Caki2 (cell line): ENCODE results near the gene ROBO4. TPM values are rescaled to one million over a fixed set of nuclear protein-coding genes. Genes with fewer than 3 reads are reported as not detected.

ENCODE experiments used
- DNase-seq: peaks from one replicate; pipeline ENCODE4 v3.0.0-alpha.2; 2015; ENCODE audit warnings: low read depth
- in situ Hi-C: cut with HindIII; loops from 2 replicates; pipeline ENCODE4 v1.10.0; 2016; ENCODE audit warnings: low sequenced_read_pairs, low pct_unique_long_range_greater_than_20kb, mixed read lengths
- total RNA-seq: library from RNA; depleted of rRNA; stranded (reverse); fragments of >200 nt; shearing (Covaris generic); gene quantifications from 2 replicates; pipeline ENCODE4 v1.2.3, GENCODE V29; 2014; ENCODE audit warnings: low replicate concordance

The ROBO4 gene
- total RNA-seq, 1 experiment from 2014 or later, result not detected

DNA sequence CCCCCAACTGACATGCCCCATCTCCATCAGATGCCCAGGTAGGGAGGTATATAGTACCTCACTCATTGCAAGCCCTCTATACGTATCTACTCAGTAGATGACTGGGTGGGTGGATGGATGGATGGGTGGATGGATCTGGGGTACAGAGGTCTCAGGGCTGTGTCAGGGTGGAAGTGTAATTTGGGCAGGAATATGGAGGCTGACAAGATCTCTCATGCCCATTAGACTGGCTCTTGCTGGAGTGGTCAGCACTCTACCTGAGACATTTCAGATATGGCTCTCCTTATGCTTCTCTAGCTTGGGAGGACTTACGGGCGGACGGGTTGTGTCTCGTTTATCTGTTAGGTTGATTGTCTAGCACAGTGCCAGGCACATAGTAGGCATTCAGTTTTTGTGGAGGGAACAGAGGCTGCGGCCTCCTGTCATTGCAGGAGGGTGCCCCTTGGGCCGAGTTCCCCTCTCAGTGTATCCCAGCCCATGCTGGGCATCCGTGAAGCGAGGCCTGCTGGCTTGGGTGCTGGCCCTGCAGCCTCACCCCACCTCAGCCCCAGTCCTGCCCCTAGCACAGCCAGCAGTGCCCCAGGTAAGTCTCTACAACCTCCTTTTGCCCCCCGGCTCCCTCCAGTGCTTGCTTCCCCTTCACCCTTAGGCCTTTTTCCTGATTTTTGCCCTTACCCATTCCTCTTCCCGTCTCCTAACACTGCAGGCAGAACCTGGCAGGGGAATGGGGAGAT is 18.7 kb downstream of the ROBO4 start:
- in situ Hi-C loops, result no loop called here
- DNase-seq, result no peak

DNA sequence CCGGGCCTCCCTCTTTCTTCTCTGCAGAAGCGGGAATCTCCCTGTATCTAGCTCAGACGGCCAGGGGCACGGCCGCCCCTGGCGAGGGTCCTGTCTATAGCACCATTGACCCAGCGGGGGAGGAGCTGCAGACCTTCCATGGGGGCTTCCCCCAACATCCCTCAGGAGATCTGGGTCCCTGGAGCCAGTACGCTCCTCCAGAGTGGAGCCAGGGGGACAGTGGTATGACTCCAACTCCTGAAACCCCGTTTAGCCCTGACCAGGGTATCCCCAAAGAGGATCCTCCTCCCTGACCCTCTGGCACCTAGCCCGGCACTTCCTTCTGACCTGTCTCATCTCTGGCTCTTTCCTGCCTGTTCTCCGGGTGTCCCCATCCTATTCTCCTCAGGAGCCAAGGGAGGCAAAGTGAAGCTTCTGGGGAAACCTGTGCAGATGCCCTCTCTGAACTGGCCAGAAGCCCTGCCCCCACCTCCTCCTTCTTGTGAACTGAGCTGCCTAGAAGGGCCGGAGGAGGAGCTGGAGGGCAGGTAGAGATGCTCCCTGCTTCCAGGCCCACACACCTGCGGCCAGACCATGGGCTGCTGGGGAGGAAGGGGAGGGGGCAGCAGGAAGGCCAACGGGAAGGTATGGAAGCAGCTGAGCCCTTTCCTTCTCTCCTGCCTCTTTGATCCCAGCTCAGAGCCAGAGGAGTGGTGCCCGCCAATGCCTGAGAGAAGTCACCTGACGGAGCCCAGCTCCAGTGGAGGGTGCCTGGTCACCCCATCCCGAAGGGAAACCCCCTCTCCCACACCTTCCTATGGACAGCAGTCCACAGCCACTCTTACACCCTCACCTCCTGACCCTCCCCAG is 19.5 kb downstream of the ROBO4 start:
- in situ Hi-C loops, result no loop called here
- DNase-seq, result no peak

DNA sequence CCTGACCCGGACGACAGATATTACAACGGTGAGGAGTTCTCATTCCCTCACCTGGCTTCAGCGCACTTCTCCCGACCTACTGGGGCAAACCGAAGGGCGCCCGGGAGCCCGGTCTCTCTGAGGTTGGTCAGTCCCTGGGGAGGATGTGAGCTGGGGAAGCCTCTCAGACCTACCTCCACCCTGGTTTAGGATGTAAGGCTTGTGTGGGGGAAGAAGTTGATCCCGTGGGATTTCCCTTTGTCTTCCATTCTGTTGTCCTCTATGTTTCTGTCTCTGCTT is 20.1 kb downstream of the ROBO4 start:
- in situ Hi-C loops, result no loop called here
- no peak for DNase-seq

DNA sequence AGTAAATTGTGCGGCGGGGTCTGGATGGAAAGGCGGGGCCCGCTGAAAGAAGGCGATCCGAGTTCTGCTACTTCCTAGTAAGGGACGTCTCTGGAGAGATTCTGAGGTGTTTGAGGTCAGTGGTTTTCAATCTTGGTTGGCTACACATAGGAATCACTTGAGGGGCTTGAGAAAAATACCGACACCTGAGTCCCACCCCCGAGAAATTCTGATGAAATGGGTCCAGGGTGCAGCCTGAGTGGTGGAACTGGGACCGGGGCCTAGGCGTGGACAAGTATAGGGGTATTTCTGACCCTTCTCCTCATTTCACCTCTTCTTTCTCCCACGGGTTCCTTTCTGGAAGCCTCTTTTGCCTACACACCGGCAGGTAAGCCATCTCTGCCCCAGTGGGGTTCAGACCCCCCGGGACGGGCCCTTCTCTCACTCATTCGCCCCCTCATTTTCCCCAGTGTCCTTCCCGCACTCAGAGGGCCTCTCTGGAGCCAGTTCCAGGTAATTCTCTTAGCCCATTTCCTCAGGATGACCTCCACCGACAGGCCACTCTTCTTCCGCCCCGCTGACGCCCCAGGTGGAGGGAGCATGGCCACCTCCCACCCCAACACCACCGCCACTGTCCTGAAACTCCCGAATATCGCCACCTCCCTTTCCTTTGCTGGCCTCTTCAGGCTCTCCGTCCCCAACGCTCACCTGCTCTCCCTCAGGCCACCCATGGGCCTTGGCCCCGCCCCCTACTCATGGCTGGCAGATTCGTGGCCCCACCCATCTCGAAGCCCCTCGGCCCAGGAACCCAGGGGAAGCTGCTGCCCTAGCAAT is 20.6 kb downstream of the ROBO4 start:
- DNase-seq, result no peak
- in situ Hi-C loops, result no loop called here

DNA sequence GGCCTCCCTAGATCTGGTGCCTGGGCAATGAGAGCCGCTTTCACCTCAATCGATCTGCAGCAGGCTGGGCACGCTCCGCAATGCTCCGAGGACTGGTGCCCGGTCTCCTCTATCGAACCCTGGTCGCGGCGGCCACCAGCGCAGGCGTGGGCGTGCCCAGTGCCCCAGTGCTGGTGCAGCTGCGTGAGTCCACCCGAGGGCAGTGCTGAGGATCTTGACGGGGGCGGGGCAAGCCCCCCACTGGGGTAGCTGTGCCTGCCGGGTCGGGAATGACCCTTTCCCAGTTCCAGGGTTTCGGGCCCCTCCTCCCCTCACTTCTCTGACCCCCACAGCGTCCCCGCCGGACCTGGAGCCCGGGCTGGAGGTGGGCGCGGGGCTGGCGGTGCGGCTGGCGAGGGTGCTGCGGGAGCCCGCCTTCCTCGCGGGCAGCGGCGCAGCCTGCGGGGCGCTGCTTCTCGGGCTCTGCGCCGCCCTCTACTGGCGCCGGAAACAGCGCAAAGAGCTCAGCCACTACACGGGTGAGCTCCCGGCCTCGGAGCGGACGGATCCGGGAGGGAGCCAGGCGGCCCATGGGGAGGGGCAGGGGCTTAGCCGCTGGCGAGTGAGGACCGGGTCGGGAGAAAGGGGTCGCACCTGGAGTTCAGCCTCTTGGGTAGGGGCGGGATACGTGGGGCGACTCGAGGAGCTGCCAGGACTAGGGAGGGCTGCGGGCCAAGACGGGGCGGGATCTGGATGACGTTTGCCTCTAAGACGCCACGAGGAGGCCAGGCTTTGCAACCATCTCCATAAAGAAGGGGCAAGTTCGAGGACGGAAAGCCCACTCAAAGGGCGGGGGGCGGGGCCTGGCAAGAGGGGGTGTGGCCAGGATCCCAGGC is 21.5 kb downstream of the ROBO4 start:
- DNase-seq, result peak; percentile 91
- in situ Hi-C loops, result no loop called here

DNA sequence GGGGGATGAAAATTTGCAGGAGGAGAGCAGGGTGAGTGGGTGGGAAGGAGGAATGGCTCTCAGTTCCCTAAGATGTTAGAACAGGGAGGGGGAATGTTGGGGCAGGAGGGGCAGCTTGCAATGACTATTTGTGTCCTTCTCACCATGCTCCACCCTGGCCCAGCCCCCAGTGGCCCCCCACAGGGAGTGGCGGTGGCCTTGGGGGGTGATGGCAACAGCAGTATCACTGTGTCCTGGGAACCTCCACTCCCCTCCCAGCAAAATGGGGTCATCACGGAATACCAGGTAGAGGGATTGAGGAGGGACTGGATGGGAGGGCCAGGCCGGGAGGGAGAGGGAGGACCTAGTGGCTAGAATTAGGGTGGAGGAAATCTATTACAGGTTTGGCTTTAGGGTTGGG is 22.3 kb downstream of the ROBO4 start:
- no peak for DNase-seq
- in situ Hi-C loops, result no loop called here

DNA sequence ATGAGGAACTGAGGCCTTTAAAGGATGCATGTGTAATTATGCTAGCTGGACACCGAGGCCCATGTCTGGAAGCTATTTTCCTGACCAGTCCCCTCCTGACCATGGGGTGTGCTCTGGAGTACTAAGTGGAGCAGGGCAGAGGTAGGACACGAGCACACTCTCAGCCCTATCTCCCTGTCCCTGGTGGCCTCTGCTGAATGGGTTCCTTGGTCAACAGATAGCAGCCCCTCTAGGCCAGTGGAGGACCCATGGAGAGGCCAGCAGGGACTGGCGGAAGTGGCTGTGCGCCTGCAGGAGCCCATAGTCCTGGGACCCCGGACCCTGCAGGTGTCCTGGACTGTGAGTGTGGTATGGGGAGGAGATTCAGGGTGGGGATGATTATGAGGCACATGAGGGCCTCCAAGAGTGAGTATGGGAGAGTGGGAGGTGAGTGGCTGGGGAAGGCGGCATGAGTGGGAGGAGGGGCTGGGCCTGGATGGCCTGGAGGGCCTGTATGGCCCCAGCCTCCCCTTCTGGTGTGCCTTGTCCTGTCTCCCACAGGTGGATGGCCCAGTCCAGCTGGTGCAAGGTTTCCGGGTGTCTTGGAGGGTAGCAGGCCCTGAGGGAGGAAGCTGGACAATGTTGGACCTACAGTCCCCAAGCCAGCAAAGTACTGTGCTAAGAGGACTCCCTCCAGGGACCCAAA is 23.0 kb downstream of the ROBO4 start:
- DNase-seq, result no peak
- in situ Hi-C loops, result no loop called here

DNA sequence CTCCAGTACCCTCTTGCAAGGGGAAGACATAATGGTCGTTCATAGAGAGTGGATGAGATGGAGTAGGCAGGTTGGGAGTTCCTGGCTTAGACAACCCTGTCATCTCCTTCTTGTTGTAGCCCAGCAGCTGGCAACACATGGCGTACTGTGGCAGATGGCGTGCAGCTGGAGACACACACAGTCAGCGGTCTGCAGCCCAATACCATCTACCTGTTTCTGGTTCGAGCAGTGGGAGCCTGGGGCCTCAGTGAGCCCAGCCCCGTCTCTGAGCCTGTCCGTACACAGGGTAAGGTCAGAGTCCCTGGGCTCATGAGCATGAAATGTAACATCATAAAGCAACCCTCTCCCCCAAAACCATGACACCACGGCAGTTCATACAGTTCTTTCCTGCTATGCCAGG is 23.7 kb downstream of the ROBO4 start:
- in situ Hi-C loops, result no loop called here
- DNase-seq, result no peak

DNA sequence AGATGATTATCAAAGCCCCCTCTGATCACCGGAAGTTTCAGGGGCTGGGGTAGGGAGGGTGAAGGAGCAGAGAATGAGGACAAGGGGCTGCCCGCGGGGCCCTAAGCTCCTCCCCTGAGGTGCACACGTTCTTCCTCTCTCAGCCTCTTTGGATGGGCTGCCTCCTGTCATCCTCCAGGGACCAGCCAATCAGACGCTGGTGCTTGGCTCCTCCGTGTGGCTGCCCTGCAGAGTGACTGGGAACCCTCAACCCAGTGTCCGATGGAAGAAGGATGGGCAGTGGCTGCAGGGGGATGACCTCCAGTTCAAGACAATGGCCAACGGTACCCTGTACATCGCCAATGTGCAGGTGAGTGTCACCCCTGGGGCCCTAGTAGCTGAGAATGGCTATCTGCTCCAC is 24.9 kb downstream of the ROBO4 start:
- in situ Hi-C loops, result no loop called here

DNA sequence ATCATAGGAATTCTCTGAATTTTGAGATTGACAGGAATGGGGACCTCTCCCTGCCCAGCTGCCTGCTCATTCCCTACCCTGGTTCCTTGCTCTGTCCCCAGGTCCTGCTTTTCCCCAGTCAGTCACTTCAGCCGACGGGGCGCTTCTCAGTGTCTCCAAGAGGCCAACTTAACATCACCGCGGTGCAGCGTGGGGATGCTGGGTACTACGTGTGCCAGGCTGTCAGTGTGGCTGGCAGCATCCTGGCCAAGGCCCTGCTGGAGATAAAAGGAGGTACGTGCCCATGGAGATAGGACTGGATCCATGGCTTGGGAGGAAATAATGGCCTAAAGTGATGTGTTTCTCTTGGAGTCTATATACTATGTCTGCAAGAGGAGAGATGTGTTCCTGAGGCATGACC is 25.4 kb downstream of the ROBO4 start:
- in situ Hi-C loops, result no loop called here
- DNase-seq, result no peak

More for the DNA sequence above, 24.9 kb downstream of the ROBO4 start:
- no peak for DNase-seq

DNA sequence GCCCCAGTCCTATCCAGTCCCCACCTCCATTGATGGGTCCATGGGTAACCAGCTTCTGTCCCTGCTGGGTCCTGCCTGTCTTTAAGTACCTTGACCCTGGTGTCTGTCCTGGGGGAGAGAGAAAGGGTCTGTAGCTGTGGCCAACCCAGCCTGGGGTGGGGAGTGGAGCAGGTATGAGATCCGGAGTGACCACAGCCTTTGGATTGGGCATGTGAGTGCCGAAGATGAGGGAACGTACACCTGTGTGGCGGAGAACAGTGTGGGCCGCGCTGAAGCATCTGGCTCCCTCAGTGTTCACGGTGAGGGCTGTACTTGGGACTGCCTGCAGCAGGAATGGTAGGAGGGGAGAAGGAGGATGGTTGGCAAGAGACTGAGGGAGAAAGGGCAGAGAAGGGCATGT is 27.2 kb downstream of the ROBO4 start:
- in situ Hi-C loops, result no loop called here

DNA sequence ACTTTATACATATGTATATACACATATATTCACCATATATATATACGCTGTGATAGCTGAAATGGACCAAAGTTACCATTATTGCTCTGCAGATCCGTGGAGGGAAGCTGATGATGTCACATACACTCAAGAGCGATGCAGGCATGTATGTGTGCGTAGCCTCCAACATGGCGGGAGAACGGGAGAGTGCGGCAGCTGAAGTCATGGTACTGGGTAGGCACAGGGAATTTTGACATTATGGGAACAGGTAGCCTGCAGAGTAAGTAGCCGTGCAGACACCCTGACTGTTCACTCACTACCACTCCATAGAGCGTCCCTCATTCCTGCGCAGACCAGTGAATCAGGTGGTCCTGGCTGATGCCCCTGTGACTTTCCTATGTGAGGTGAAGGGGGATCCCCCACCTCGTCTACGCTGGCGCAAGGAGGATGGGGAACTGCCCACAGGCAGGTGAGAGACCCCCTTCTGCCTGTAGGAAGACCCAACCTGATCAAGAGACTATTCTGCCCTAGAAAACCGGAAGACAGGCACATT is 27.7 kb downstream of the ROBO4 start:
- in situ Hi-C loops, result no loop called here
- no peak for DNase-seq

More for the DNA sequence above, 27.2 kb downstream of the ROBO4 start:
- DNase-seq, result no peak

DNA sequence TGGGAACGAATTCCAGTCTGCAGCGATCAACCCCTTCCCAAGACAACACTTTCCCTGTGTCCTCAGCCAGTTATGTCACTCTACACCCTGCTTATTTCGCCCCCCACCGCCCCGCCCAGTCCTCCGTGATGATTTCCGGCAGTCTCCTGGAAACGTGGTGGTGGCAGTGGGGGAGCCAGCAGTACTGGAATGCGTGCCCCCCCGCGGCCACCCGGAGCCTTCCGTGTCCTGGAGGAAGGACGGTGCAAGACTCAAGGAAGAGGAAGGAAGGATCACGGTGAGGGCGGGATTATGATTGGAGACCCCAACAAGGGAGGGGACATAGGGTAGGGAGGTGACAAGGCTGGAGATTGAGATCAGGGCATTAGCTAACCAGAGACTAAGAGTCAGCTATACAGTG is 28.3 kb downstream of the ROBO4 start:
- DNase-seq, result no peak
- in situ Hi-C loops, result no loop called here

DNA sequence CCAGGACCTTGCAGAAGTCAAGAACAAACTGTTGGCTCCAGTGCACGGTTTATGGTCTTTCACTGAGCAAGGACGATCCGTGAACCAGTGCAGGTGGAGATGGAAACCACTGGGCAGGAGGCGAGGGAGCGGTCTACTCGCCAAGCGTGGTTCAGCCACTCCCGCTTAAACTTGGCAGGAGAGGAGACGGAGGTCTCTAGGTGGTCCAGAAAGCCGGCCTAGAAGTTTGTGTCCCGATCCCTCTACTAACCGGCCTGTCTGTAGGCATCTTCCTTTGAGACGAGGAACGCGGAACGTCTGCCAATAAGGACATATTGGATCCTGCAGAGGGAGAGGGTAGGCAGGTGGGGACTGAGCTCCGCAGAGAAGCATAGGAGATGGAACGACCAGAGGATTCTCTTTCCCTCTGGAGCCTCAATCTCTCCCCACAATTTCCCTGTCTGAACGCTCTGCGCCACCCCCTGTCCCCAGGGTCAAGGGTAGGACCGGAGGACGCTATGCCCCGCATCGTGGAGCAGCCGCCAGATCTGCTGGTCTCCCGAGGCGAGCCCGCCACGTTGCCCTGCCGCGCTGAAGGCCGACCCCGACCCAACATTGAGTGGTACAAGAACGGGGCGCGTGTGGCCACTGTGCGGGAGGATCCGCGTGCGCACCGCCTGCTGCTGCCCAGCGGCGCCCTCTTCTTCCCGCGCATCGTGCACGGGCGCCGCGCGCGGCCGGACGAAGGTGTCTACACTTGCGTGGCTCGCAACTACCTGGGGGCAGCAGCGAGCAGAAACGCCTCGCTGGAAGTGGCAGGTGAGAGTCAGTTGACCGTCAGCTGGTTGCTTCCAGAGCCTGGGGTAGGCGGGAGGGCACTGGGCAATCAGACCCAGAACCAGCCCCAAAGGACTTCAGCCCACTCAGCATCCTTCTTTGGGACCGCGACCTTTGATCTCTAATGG is 29.1 kb downstream of the ROBO4 start:
- DNase-seq, result no peak
- in situ Hi-C loops, result no loop called here

DNA sequence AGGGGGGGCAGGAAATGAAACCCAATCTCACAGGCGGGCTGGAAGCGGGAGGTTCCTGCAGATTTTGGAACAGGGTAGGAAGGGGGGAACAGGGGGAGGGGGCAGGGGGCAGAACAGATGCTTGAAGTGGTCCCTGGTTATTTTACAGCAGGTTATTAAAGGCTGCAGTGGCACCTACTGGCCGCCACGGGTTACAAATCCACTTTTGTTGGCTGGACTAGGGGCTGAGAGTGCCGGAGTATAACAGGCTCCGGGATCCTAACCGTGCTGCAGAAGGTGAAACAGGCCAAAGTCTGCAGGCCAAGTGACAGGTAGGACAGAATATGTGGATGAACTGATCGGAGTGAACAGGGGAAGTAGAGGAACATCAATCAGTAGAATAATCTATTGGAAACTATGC is 30.0 kb downstream of the ROBO4 start:
- DNase-seq, result no peak

More for the DNA sequence above, 30.0 kb downstream of the ROBO4 start:
- in situ Hi-C loops, result no loop called here
